BLaER1 treated with 17β-estradiol and CSF1 and Interleukin-3, amounts not matched to agents 10 nM and 100 nM (cell line): ENCODE results near the gene CIBAR2.

ENCODE experiments used
- H3K27ac ChIP-seq, 11 experiments: shearing (Covaris generic); formaldehyde crosslinking; 2 replicates each; pipeline ENCODE4 v1.8.1; 2022
- H3K27me3 ChIP-seq, 11 experiments: shearing (Covaris generic); formaldehyde crosslinking; 2 replicates each; pipeline ENCODE4 v1.8.1; 2022
- H3K36me3 ChIP-seq, 11 experiments: shearing (Covaris generic); formaldehyde crosslinking; 2 replicates each; pipeline ENCODE4 v1.8.1; 2022
- H3K4me1 ChIP-seq, 10 experiments: shearing (Covaris generic); formaldehyde crosslinking; 2 replicates each; pipeline ENCODE4 v1.8.1; 2022
- H3K4me2 ChIP-seq, 11 experiments: shearing (Covaris generic); formaldehyde crosslinking; 2 replicates each; pipeline ENCODE4 v1.8.1; 2022
- H3K4me3 ChIP-seq, 10 experiments: shearing (Covaris generic); formaldehyde crosslinking; 2 replicates each; pipeline ENCODE4 v1.8.1; 2022
- H3K9ac ChIP-seq, 11 experiments: shearing (Covaris generic); formaldehyde crosslinking; 2 replicates each; pipeline ENCODE4 v1.8.1; 2022
- H3K9me3 ChIP-seq, 11 experiments: shearing (Covaris generic); formaldehyde crosslinking; replicated peaks in 1 of 11; 2 replicates each; pipeline ENCODE4 v1.8.1; 2022
- H4K20me1 ChIP-seq, 11 experiments: shearing (Covaris generic); formaldehyde crosslinking; 2 replicates each; pipeline ENCODE4 v1.8.1; 2022
- Cebpa-rat ChIP-seq, 11 experiments: shearing (Covaris generic); IDR thresholded peaks; 2 replicates each; pipeline ENCODE4 v1.8.1; 2022

Gene CIBAR2

DNA sequence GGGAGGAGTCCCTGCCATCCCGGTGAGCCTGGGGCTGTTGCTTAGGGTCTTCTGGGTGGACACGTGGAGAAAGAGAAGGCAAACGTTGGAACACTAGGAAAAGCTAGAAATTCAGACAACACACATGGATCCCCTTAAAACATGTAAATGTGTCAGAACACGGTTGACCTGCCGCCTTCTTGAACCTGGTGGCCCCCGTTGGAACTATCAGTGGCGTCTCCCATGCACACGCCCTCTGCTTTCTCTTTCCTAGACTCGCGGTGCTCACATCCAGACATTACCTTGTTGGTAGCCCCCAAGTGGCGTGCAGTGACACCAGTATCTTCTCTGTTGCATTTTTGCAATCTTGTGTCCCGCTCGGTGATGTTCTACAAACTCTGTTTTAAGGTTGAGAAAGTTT lies 18.6 kb downstream of the CIBAR2 start:
- peaks cover 41 to 78% (median 69%) of the 10 kb centered on the region in 10 experiments for H3K4me1 ChIP-seq
- H3K4me2 ChIP-seq: peak overlapping the region in 8 of 11 experiments; percentile 14 to 96 (median 75); a peak in 10 of 22 replicates
- H3K4me3 ChIP-seq: no peak overlapping the region
- no peak overlapping the region for H3K27ac ChIP-seq
- H4K20me1 ChIP-seq: no peaks in the 10 kb centered on the region
- H3K9ac ChIP-seq: no peak overlapping the region
- H3K36me3 ChIP-seq: peaks cover 0 to 12% (median 0%) of the 10 kb centered on the region in 11 experiments; a peak in 6 of 22 replicates
- TF ChIP-seq Cebpa-rat (IDR thresholded peaks at IDR 0.05): no peak
- H3K9me3 ChIP-seq: no peaks in the 10 kb centered on the region
- H3K27me3 ChIP-seq: peaks cover 0 to 8% (median 2%) of the 10 kb centered on the region in 11 experiments; a peak in 5 of 22 replicates

GRCh38 chr16:85092851-85093250 lies 19.4 kb downstream of the CIBAR2 start:
- peak overlapping the region in 5 of 11 experiments; percentile 6 to 69 (median 39); a peak in 6 of 22 replicates for H3K27ac ChIP-seq
- TF ChIP-seq Cebpa-rat (IDR thresholded peaks at IDR 0.05): no peak
- no peaks in the 10 kb centered on the region for H3K9me3 ChIP-seq
- H3K27me3 ChIP-seq: peaks cover 0 to 8% (median 3%) of the 10 kb centered on the region in 11 experiments; a peak in 5 of 22 replicates
- H3K4me1 ChIP-seq: peaks cover 45 to 82% (median 75%) of the 10 kb centered on the region in 10 experiments
- H3K4me3 ChIP-seq: no peak overlapping the region
- H3K36me3 ChIP-seq: peaks cover 0 to 21% (median 0%) of the 10 kb centered on the region in 11 experiments; a peak in 7 of 22 replicates
- H3K9ac ChIP-seq: peak overlapping the region in 3 of 11 experiments; percentile 8 to 37 (median 26); a peak in 4 of 22 replicates
- no peaks in the 10 kb centered on the region; a peak in 1 of 22 replicates for H4K20me1 ChIP-seq
- peak overlapping the region in 10 of 11 experiments; percentile 42 to 96 (median 78); a peak in 21 of 22 replicates for H3K4me2 ChIP-seq

DNA sequence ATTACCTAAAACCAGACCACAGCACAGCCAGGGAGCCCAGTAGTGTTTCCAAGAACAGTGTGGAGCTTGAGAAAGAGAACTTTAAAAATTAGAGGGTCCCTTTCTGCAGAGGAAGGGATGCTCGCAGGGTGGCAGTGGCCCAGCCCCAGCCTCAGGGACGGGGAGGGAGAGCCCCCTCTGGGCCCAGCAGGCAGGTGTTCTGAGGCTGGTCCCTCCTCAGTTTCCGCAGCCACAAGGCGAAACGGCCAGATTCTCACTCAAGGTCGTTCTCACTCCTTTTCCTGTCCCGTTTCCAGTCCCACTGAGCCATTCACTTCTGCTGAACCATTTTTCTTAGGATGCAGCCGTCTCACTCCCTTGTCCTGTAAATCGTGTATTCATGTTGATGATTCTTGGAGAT lies 20.0 kb downstream of the CIBAR2 start:
- Histone ChIP-seq H3K4me1 (peaks cover 45 to 87% (median 81%) of the 10 kb centered on the region in 10 experiments), H4K20me1 (peaks cover 0 to 2% (median 0%) of the 10 kb centered on the region in 11 experiments; a peak in 1 of 22 replicates), H3K27me3 (peaks cover 0 to 8% (median 3%) of the 10 kb centered on the region in 11 experiments; a peak in 5 of 22 replicates), H3K9me3 (no peaks in the 10 kb centered on the region), H3K4me3 (no peak overlapping the region), H3K4me2 (peak overlapping the region in 10 of 11 experiments; percentile 42 to 96 (median 78); a peak in 20 of 22 replicates), H3K9ac (peak overlapping the region in 5 of 11 experiments; percentile 6 to 37 (median 26); a peak in 5 of 22 replicates), H3K27ac (peak overlapping the region in 6 of 11 experiments; percentile 6 to 69 (median 46); a peak in 8 of 22 replicates), H3K36me3 (peaks cover 0 to 26% (median 0%) of the 10 kb centered on the region in 11 experiments; a peak in 8 of 22 replicates)
- no peak for TF ChIP-seq Cebpa-rat (IDR thresholded peaks at IDR 0.05)

GRCh38 chr16:85091522-85091910 lies 20.8 kb downstream of the CIBAR2 start:
- Histone ChIP-seq H3K4me2 (peak overlapping the region; percentile 21 to 96 (median 78); a peak in 21 of 22 replicates), H3K27ac (peak overlapping the region in 8 of 11 experiments; percentile 31 to 69 (median 59); a peak in 15 of 22 replicates), H3K4me3 (no peak overlapping the region), H3K4me1 (peaks cover 49 to 95% (median 89%) of the 10 kb centered on the region in 10 experiments), H3K36me3 (peaks cover 0 to 30% (median 0%) of the 10 kb centered on the region in 11 experiments; a peak in 8 of 22 replicates), H4K20me1 (peaks cover 0 to 6% (median 0%) of the 10 kb centered on the region in 11 experiments; a peak in 2 of 22 replicates), H3K27me3 (peaks cover 0 to 8% (median 3%) of the 10 kb centered on the region in 11 experiments; a peak in 5 of 22 replicates), H3K9me3 (no peaks in the 10 kb centered on the region), H3K9ac (peak overlapping the region in 8 of 11 experiments; percentile 25 to 65 (median 54); a peak in 10 of 22 replicates)
- no peak for TF ChIP-seq Cebpa-rat (IDR thresholded peaks at IDR 0.05)

GRCh38 chr16:85090873-85091521 lies 21.3 kb downstream of the CIBAR2 start:
- peak overlapping the region; percentile 21 to 96 (median 78) for H3K4me2 ChIP-seq
- peak overlapping the region in 9 of 11 experiments; percentile 18 to 65 (median 56); a peak in 13 of 22 replicates for H3K9ac ChIP-seq
- H3K4me1 ChIP-seq: peaks cover 54 to 99% (median 94%) of the 10 kb centered on the region in 10 experiments
- H3K4me3 ChIP-seq: no peak overlapping the region
- peak in 6 of 11 experiments; percentile 23 to 74 (median 46); a peak in 5 of 22 replicates for TF ChIP-seq Cebpa-rat (IDR thresholded peaks at IDR 0.05)
- peaks cover 0 to 6% (median 0%) of the 10 kb centered on the region in 11 experiments; a peak in 2 of 22 replicates for H4K20me1 ChIP-seq
- H3K9me3 ChIP-seq: no peaks in the 10 kb centered on the region
- H3K36me3 ChIP-seq: peaks cover 0 to 30% (median 0%) of the 10 kb centered on the region in 11 experiments; a peak in 8 of 22 replicates
- peaks cover 0 to 10% (median 3%) of the 10 kb centered on the region in 11 experiments; a peak in 5 of 22 replicates for H3K27me3 ChIP-seq
- H3K27ac ChIP-seq: peak overlapping the region in 8 of 11 experiments; percentile 31 to 69 (median 59); a peak in 16 of 22 replicates

GRCh38 chr16:85090181-85090580 lies 22.1 kb downstream of the CIBAR2 start:
- no peaks in the 10 kb centered on the region for H3K9me3 ChIP-seq
- H3K36me3 ChIP-seq: peaks cover 0 to 30% (median 0%) of the 10 kb centered on the region in 11 experiments; a peak in 8 of 22 replicates
- no peak overlapping the region for H3K4me3 ChIP-seq
- peak overlapping the region in 8 of 11 experiments; percentile 31 to 69 (median 57); a peak in 11 of 22 replicates for H3K27ac ChIP-seq
- peaks cover 0 to 18% (median 4%) of the 10 kb centered on the region in 11 experiments; a peak in 7 of 22 replicates for H3K27me3 ChIP-seq
- peaks cover 61 to 99% (median 95%) of the 10 kb centered on the region in 10 experiments for H3K4me1 ChIP-seq
- H4K20me1 ChIP-seq: peaks cover 0 to 6% (median 0%) of the 10 kb centered on the region in 11 experiments; a peak in 4 of 22 replicates
- H3K4me2 ChIP-seq: peak overlapping the region in 10 of 11 experiments; percentile 42 to 96 (median 78); a peak in 20 of 22 replicates
- TF ChIP-seq Cebpa-rat (IDR thresholded peaks at IDR 0.05): no peak
- peak overlapping the region in 8 of 11 experiments; percentile 18 to 65 (median 56); a peak in 6 of 22 replicates for H3K9ac ChIP-seq

DNA sequence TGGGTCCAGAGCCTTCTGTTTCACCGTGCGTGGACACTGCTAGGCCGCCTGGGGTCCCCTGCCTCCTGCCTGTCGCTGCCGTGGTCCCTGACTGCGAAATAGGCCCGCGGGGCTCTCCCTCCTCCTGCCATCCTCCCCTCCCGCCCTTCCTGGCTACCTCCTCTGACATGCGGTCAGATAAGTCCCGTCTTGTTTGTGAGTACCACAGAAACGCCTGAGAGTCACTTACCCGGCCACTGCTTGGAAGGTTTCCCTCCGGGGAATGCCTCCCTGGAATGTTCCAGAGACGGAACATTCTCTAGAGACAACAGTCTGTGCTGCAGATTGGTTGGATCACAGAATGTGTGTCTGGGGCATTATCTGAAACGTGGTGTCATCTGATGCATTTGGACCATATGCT lies 22.7 kb downstream of the CIBAR2 start:
- Histone ChIP-seq H3K27ac (no peak overlapping the region; a peak in 1 of 22 replicates), H3K4me1 (peaks cover 61 to 99% (median 95%) of the 10 kb centered on the region in 10 experiments), H3K36me3 (peaks cover 0 to 30% (median 0%) of the 10 kb centered on the region in 11 experiments; a peak in 8 of 22 replicates), H3K4me2 (peak overlapping the region in 10 of 11 experiments; percentile 51 to 96 (median 78); a peak in 20 of 22 replicates), H3K27me3 (peaks cover 0 to 20% (median 4%) of the 10 kb centered on the region in 11 experiments; a peak in 7 of 22 replicates), H3K9ac (0 out of 22 replicates have a peak overlapping the region, but pooled peaks of 2 of the 11 experiments have one; percentile 6 to 20), H4K20me1 (peaks cover 0 to 8% (median 0%) of the 10 kb centered on the region in 11 experiments; a peak in 4 of 22 replicates), H3K4me3 (no peak overlapping the region), H3K9me3 (no peaks in the 10 kb centered on the region)
- TF ChIP-seq Cebpa-rat (IDR thresholded peaks at IDR 0.05): no peak

DNA sequence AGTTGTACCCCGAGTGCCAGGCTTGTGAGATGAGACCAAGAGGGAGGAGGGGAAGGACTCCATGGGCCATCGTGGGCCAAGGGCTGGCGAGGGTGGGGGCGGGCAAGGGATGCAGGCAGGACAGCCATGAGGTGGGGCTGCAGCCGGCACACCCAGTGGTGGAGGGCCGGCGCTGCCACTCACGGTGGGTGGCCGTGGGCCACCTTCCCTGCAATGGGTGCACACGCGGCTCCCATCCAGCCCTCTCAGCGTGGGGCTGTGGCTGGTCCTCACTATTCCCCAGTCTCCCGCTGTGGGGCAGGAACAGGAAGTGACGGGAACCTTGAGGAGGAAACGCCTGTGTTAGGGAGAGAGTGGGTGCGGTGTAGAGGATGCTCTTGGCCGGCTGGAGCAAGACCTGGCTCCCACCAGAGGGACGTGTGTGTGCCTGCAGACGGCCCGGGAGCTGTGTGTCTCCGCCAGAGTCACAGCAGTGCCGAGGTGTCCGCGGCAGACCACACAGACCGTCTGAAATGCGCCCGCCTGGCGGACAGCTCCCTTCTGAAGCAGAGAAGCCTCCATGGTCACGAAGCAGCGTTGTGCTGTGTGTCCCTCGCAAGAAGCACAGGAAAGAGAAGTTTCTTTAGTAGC lies 23.6 kb downstream of the CIBAR2 start:
- H3K27ac ChIP-seq: peak overlapping the region in 2 of 11 experiments; percentile 6 to 14; a peak in 1 of 22 replicates
- no peak overlapping the region for H3K4me3 ChIP-seq
- peak overlapping the region; percentile 51 to 96 (median 75) for H3K4me2 ChIP-seq
- peaks cover 0 to 10% (median 0%) of the 10 kb centered on the region in 11 experiments; a peak in 4 of 22 replicates for H4K20me1 ChIP-seq
- peaks cover 0 to 21% (median 4%) of the 10 kb centered on the region in 11 experiments; a peak in 7 of 22 replicates for H3K27me3 ChIP-seq
- peak overlapping the region in 5 of 11 experiments; percentile 3 to 35 (median 20); a peak in 3 of 22 replicates for H3K9ac ChIP-seq
- H3K9me3 ChIP-seq: no peaks in the 10 kb centered on the region
- peaks cover 68 to 100% (median 99%) of the 10 kb centered on the region in 10 experiments for H3K4me1 ChIP-seq
- TF ChIP-seq Cebpa-rat (IDR thresholded peaks at IDR 0.05): no peak
- H3K36me3 ChIP-seq: peaks cover 0 to 30% (median 0%) of the 10 kb centered on the region in 11 experiments; a peak in 8 of 22 replicates
